DOHH2 (cell line): ENCODE measurements around the gene TRAF6.

Experiments used
- H3F3A ChIP-seq: fragments of 200-600 bp; sonication (generic), shearing (Covaris generic); 2 replicates; pipeline ENCODE4 v1.6.0; 2016; ENCODE audit warnings: antibody characterized with exemption, mild to moderate bottlenecking; ENCODE audit not compliant: control insufficient read depth, insufficient read depth
- H3K27ac ChIP-seq: fragments of 200-600 bp; sonication (generic); 2 replicates; pipeline ENCODE4 v1.5.1; 2014; ENCODE audit warnings: low read depth, mild to moderate bottlenecking, low read length, moderate library complexity
- H3K27me3 ChIP-seq: fragments of 200-600 bp; sonication (generic); 2 replicates; pipeline ENCODE4 v1.6.1; 2014; ENCODE audit warnings: mild to moderate bottlenecking, low read length, mixed read lengths; ENCODE audit not compliant: control insufficient read depth
- H3K36me3 ChIP-seq: fragments of 200-600 bp; sonication (generic); 2 replicates; pipeline ENCODE4 v1.6.1; 2014; ENCODE audit warnings: mild to moderate bottlenecking, low read length, moderate library complexity, mixed read lengths; ENCODE audit not compliant: control insufficient read depth
- H3K4me1 ChIP-seq: fragments of 200-600 bp; sonication (generic); 2 replicates; pipeline ENCODE4 v1.6.1; 2014; ENCODE audit warnings: mild to moderate bottlenecking, low read length, mixed read lengths; ENCODE audit not compliant: control insufficient read depth
- H3K4me2 ChIP-seq: fragments of 200-600 bp; sonication (generic); 2 replicates; pipeline ENCODE4 v1.6.0; 2014; ENCODE audit warnings: mild to moderate bottlenecking, low read length, moderate library complexity
- H3K4me3 ChIP-seq: fragments of 200-600 bp; sonication (generic); 2 replicates; pipeline ENCODE4 v1.5.1; 2014; ENCODE audit warnings: mild to moderate bottlenecking, low read length, mixed read lengths
- H3K79me2 ChIP-seq: fragments of 200-600 bp; sonication (generic); 2 replicates; pipeline ENCODE4 v1.6.1; 2014; ENCODE audit warnings: mild to moderate bottlenecking, low read length, mixed read lengths; ENCODE audit not compliant: control insufficient read depth
- H3K9me2 ChIP-seq: fragments of 200-600 bp; sonication (generic); replicated peaks from 2 replicates; pipeline ENCODE4 v1.6.1; 2014; ENCODE audit warnings: mild to moderate bottlenecking, low read length, mixed read lengths; ENCODE audit not compliant: control insufficient read depth
- H3K9me3 ChIP-seq: fragments of 200-600 bp; sonication (generic); 2 replicates; pipeline ENCODE4 v1.6.1; 2014; ENCODE audit warnings: antibody characterized with exemption, low read length, mixed read lengths; ENCODE audit not compliant: control insufficient read depth, insufficient read depth
- H4K20me1 ChIP-seq: fragments of 200-600 bp; sonication (generic); 2 replicates; pipeline ENCODE4 v1.6.0; 2014; ENCODE audit warnings: low read depth, mild to moderate bottlenecking, antibody characterized with exemption, low read length, moderate library complexity; ENCODE audit not compliant: control insufficient read depth, insufficient read depth
- CTCF ChIP-seq: fragments of 200-600 bp; sonication (generic); IDR thresholded peaks from one replicate; pipeline ENCODE4 v1.5.1; 2014; ENCODE audit warnings: antibody characterized with exemption, mild to moderate bottlenecking, low read depth, low read length; ENCODE audit not compliant: poor library complexity, severe bottlenecking
- EZH2phosphoT487 ChIP-seq: fragments of 200-600 bp; sonication (generic); IDR thresholded peaks from 2 replicates; pipeline ENCODE4 v1.6.1; 2017; ENCODE audit warnings: borderline replicate concordance, mild to moderate bottlenecking, antibody characterized with exemption, low read length, moderate library complexity, mixed read lengths

TRAF6 gene

GRCh38 chr11:36532941-36533601 lies 23.0 kb upstream of the TRAF6 start:
- Histone ChIP-seq H3K79me2 (no peaks in the 10 kb centered on the region), H3K27ac (no peak overlapping the region), H3K4me3 (no peak overlapping the region), H3K27me3 (no peaks in the 10 kb centered on the region), H3K36me3 (no peaks in the 10 kb centered on the region), H3K9me2 (no peaks in the 10 kb centered on the region), H3F3A (no peaks in the 10 kb centered on the region), H3K9me3 (no peaks in the 10 kb centered on the region), H3K4me1 (no peaks in the 10 kb centered on the region), H3K4me2 (no peak overlapping the region), H4K20me1 (no peaks in the 10 kb centered on the region)
- TF ChIP-seq EZH2phosphoT487 (no peak), CTCF (no peak)

GRCh38 chr11:36530840-36531239 lies 20.8 kb upstream of the TRAF6 start:
- TF ChIP-seq CTCF: no peak
- TF ChIP-seq EZH2phosphoT487: no peak

GRCh38 chr11:36513965-36514364 lies 3.9 kb upstream of the TRAF6 start:
- Histone ChIP-seq H3K27me3 (no peaks in the 10 kb centered on the region), H4K20me1 (no peaks in the 10 kb centered on the region; the same call in 1 of the 2 replicates), H3K4me3 (no peak overlapping the region), H3K9me2 (no peaks in the 10 kb centered on the region), H3K4me1 (peaks cover 7% of the 10 kb centered on the region), H3K9me3 (no peaks in the 10 kb centered on the region), H3K79me2 (peaks cover 11% of the 10 kb centered on the region), H3F3A (no peaks in the 10 kb centered on the region), H3K36me3 (peaks cover 7% of the 10 kb centered on the region; the same call in 1 of the 2 replicates), H3K27ac (no peak overlapping the region), H3K4me2 (no peak overlapping the region)
- TF ChIP-seq EZH2phosphoT487 (no peak), CTCF (no peak)

More at GRCh38 chr11:36530840-36531239, 20.8 kb upstream of the TRAF6 start:
- Histone ChIP-seq H3K79me2 (no peaks in the 10 kb centered on the region), H3K9me2 (no peaks in the 10 kb centered on the region), H3K27ac (no peak overlapping the region), H3K9me3 (no peaks in the 10 kb centered on the region), H3F3A (no peaks in the 10 kb centered on the region), H3K27me3 (no peaks in the 10 kb centered on the region), H3K4me1 (no peaks in the 10 kb centered on the region), H3K4me2 (no peak overlapping the region), H3K36me3 (no peaks in the 10 kb centered on the region), H3K4me3 (no peak overlapping the region), H4K20me1 (no peaks in the 10 kb centered on the region)
